GM12865 (cell line): Measurements from ENCODE around the gene SPATA6L.

Source experiments
- DNase-seq: peaks from one replicate; pipeline ENCODE4 v3.0.0; 2010; ENCODE audit warnings: low read depth
- H3K4me3 ChIP-seq: 2 replicates; pipeline ENCODE4 v1.5.1; 2011; ENCODE audit warnings: mild to moderate bottlenecking, low read depth, low read length, control low read depth
- CTCF ChIP-seq: IDR thresholded peaks from 2 replicates; pipeline ENCODE4 v1.5.1; 2011; ENCODE audit warnings: low read length, control low read depth, low read depth, inconsistent platforms; ENCODE audit not compliant: insufficient read depth; ENCODE audit errors: missing control alignments

SPATA6L gene

DNA sequence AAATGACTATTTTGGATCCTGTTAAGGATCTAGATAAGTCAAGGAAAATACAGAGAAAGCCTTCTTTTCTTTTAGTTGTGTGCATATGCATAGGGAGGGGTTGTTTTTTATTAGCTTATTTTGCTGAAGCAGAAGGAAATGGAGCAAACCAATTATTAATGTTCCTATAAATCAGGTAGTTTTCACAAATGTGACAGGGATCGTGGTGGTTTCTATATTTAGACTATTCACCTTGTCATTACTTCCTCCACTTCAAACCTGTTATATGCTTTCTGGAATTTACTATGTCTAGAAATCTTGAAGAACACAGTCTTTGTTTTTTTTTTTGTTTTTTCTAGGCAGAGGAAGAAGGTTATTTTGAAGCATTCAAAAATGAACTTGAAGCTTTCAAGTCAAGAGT lies 35.2 kb upstream of the SPATA6L start:
- DNase-seq, result no peak
- no peak overlapping the region for H3K4me3 ChIP-seq
- no peak for TF ChIP-seq CTCF

GRCh38 chr9:4700932-4701331 lies 34.7 kb upstream of the SPATA6L start:
- DNase-seq, result no peak
- no peak overlapping the region for H3K4me3 ChIP-seq
- TF ChIP-seq CTCF, result no peak

DNA sequence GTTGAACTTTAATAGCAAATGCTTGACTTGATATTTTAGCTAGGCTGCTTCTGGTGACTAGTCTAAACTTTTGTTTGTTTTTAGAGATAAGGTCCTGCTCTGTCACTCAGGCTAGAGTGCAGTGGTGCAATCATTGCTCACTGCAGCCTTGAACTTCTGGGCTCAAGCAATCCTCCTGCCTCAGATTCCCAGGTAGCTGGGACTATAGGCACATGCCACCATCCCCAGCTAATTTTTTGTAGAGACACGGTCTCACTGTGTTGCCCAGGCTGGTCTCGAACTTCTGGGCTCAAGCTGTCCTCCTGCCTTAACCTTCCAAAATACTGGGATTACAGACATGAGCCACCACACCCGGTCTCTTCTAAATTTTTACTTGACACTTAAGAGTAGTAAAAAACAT lies 33.8 kb upstream of the SPATA6L start:
- no peak for DNase-seq
- H3K4me3 ChIP-seq, result no peak overlapping the region
- TF ChIP-seq CTCF, result no peak

- H3K4me3 ChIP-seq, result no peak overlapping the region
- no peak for TF ChIP-seq CTCF
- no peak for DNase-seq
Observed at GRCh38 chr9:4691795-4692194, 25.5 kb upstream of the SPATA6L start.

GRCh38 chr9:4690144-4690543 lies 23.9 kb upstream of the SPATA6L start:
- DNase-seq, result peak; percentile 56
- TF ChIP-seq CTCF, result no peak
- no peak overlapping the region for H3K4me3 ChIP-seq

DNA sequence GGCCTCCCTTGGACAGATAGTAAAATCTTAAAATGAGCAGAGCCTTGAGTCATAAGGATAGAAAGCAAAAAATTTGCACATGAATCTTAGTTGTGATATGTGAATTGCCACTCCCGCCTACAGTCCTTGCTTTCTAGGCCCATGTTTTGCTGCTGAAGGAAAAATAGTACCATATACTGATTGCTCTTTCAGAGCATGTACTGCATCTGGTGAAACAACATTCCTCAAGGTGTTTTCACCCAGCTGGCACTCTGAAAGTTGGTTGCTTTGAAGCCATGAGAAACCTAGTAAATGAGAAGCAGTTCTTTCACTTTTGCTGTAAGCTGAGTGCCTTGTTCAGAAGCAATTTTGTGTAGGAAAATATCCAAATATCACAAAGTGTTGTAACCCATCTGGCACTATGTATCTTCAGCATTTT lies 23.4 kb upstream of the SPATA6L start:
- TF ChIP-seq CTCF, result no peak
- peak; percentile 65 for DNase-seq
- no peak overlapping the region for H3K4me3 ChIP-seq

- no peak for DNase-seq
- no peak overlapping the region for H3K4me3 ChIP-seq
- TF ChIP-seq CTCF, result no peak
Observed at GRCh38 chr9:4689021-4689420, 22.7 kb upstream of the SPATA6L start.
